Left ventricle myocardium inferior (tissue), 1 donor: ENCODE measurements around the gene FNIP1. TPM values are rescaled to one million over a fixed set of nuclear protein-coding genes. Genes with fewer than 3 reads are reported as not detected.

Experiments
- DNase-seq: peaks from one replicate; pipeline ENCODE4 v3.0.0-alpha.2; 2020
- H3K27ac ChIP-seq: fragments of 200-600 bp; replicated peaks from 2 replicates; pipeline ENCODE4 v1.8.0; 2021
- H3K27me3 ChIP-seq: fragments of 200-600 bp; 2 replicates; pipeline ENCODE4 v1.8.0; 2021; ENCODE audit warnings: low read depth
- H3K36me3 ChIP-seq: fragments of 200-600 bp; 2 replicates; pipeline ENCODE4 v1.8.0; 2021
- H3K4me1 ChIP-seq: fragments of 200-600 bp; 2 replicates; pipeline ENCODE4 v1.8.0; 2021
- H3K4me3 ChIP-seq: fragments of 200-600 bp; 2 replicates; pipeline ENCODE4 v1.8.0; 2021; ENCODE audit warnings: mild to moderate bottlenecking, moderate library complexity
- H3K9me3 ChIP-seq: fragments of 200-600 bp; replicated peaks from 2 replicates; pipeline ENCODE4 v1.8.0; 2021
- CTCF ChIP-seq: fragments of 200-600 bp; IDR thresholded peaks from 2 replicates; pipeline ENCODE4 v1.8.0; 2021; ENCODE audit warnings: antibody characterized with exemption, mild to moderate bottlenecking, borderline replicate concordance
- intact Hi-C: fragments of 100-400 bp; cut with micrococcal nuclease; formaldehyde crosslinking; loops from one replicate; pipeline ENCODE4 v1.11.0; 2022
- total RNA-seq: library from RNA; stranded (reverse); fragmentation: NEBNext Ultra II Directional; extraction: Animal tissue kit (Norgen Biotek cat#: 25700); gene quantifications from one replicate; pipeline ENCODE4 v1.2.1, GENCODE V29; 2021
- donor health status: DM: no; HTN: yes; CAD: no; lungs with severe emphysema.

FNIP1 gene
- total RNA-seq, 1 donor from 2014 or later, result 30.6 TPM

GRCh38 chr5:131672776-131673175 is 124.0 kb downstream of the FNIP1 start:
- H3K27ac ChIP-seq, result peak overlapping the region; percentile 81
- no peak overlapping the region for H3K4me3 ChIP-seq
- no peaks in the 10 kb centered on the region for H3K27me3 ChIP-seq
- DNase-seq, result no peak
- H3K9me3 ChIP-seq, result no peaks in the 10 kb centered on the region
- peaks cover 58% of the 10 kb centered on the region for H3K36me3 ChIP-seq
- TF ChIP-seq CTCF, result no peak
- intact Hi-C loops, result no loop called here
- peaks cover 56% of the 10 kb centered on the region for H3K4me1 ChIP-seq

- intact Hi-C loops, result no loop called here
- Histone ChIP-seq H3K9me3 (no peaks in the 10 kb centered on the region), H3K27me3 (no peaks in the 10 kb centered on the region), H3K4me3 (no peak overlapping the region), H3K27ac (peak overlapping the region; percentile 81), H3K4me1 (peaks cover 51% of the 10 kb centered on the region), H3K36me3 (peaks cover 54% of the 10 kb centered on the region)
- DNase-seq, result no peak
- TF ChIP-seq CTCF, result no peak
Measured at GRCh38 chr5:131671994-131672655, 124.7 kb downstream of the FNIP1 start.

- Histone ChIP-seq H3K36me3 (peaks cover 48% of the 10 kb centered on the region), H3K9me3 (no peaks in the 10 kb centered on the region), H3K27me3 (no peaks in the 10 kb centered on the region), H3K4me3 (no peak overlapping the region), H3K27ac (peak overlapping the region; percentile 81), H3K4me1 (peaks cover 55% of the 10 kb centered on the region)
- TF ChIP-seq CTCF, result no peak
- no peak for DNase-seq
- intact Hi-C loops, result no loop called here
Measured at GRCh38 chr5:131671409-131671808, 125.4 kb downstream of the FNIP1 start.

- H3K27ac ChIP-seq, result no peak overlapping the region
- no peak for DNase-seq
- peaks cover 70% of the 10 kb centered on the region for H3K36me3 ChIP-seq
- no peak for TF ChIP-seq CTCF
- peaks cover 12% of the 10 kb centered on the region for H3K4me1 ChIP-seq
- intact Hi-C loops, result no loop called here
- no peaks in the 10 kb centered on the region for H3K27me3 ChIP-seq
- peaks cover 15% of the 10 kb centered on the region for H3K9me3 ChIP-seq
- H3K4me3 ChIP-seq, result no peak overlapping the region
Measured at GRCh38 chr5:131664929-131665328, 131.9 kb downstream of the FNIP1 start.

GRCh38 chr5:131661933-131662332 is 134.9 kb downstream of the FNIP1 start:
- intact Hi-C loops, result no loop called here
- no peak for TF ChIP-seq CTCF
- H3K36me3 ChIP-seq, result peaks cover 69% of the 10 kb centered on the region
- no peak overlapping the region for H3K4me3 ChIP-seq
- peaks cover 18% of the 10 kb centered on the region for H3K9me3 ChIP-seq
- H3K27me3 ChIP-seq, result no peaks in the 10 kb centered on the region
- H3K27ac ChIP-seq, result no peak overlapping the region
- H3K4me1 ChIP-seq, result peaks cover 9% of the 10 kb centered on the region
- no peak for DNase-seq
